HG03039 (cell line): ENCODE results near the gene CHDH.

Experiments
- ATAC-seq: cut with Tn5 transposase; IDR thresholded peaks from one replicate; pipeline ENCODE4 v1.9.1; 2021; ENCODE audit warnings: mild to moderate bottlenecking, moderate library complexity; ENCODE audit not compliant: unreplicated experiment

CHDH gene

DNA sequence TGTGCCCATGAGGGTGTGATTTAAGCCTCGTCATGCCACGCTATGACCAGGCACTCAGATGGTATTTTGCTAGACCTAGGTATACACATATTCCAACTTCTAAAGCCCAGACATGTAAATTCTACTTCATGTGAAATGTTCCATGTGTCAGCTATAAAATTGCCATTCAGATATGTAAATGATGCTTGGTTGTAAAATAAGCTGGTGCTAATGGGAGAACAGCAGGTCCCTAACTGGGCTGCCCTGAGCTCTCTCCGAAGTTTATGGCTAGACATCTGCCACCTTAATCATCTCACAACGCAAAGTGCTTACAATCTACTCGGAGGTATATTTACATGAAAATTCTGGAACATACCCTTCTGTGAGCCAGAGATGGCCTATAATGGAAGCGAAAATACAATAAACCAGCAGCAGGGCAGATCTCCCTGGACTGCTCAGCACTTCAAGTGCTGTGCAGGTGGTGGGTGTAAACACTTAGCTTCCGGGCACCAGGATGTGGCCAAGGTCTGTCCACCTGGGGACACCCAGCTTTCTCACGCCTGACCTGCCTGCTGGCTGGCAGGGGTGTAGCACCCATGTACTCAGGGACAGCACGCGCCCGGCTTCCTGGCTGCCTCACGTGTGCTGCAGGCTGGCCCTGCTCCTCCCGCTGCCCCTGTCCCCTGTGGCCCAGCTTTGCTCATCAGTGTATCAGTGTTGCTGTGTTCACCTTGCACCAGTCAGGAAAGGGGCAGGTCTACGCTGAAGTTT lies 82.0 kb downstream of the CHDH start:
- ATAC-seq = no peak

DNA sequence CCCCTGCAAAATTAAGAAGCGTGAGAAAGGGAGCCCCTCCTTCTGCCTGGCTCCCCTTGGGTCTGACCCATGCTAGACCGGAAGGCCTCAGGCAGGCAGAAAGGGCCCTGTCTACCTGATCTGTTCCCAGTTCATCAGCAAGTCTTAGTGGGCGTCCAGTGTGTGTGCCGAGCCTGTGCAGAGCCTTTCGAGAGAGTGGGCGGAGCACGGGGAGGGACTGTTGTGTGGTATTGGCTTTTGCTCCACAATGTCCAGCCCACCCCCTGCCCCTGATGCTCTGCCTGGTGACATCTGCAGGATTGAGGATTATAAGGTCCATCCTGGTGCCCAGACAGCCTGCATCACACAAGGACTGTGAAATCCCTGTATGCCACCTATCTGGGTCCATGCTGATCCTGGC lies 82.9 kb downstream of the CHDH start:
- ATAC-seq = no peak
